Mucosa of rectum (tissue), 2 donors: ENCODE measurements around the gene ENGASE.

ENCODE experiments used
- H3K27ac ChIP-seq, 2 donors: one replicate each; pipeline ENCODE4 v1.7.0; 2013; ENCODE audit warnings: inconsistent platforms in 2 of 2, low read depth in 2 of 2, low read length in 2 of 2
- H3K27me3 ChIP-seq, 2 donors: one replicate each; pipeline ENCODE4 v1.7.0; 2013; ENCODE audit warnings: low read length in 2 of 2; ENCODE audit not compliant: control insufficient read depth in 2 of 2, insufficient read depth in 2 of 2
- H3K36me3 ChIP-seq, 2 donors: one replicate each; pipeline ENCODE4 v1.7.0; 2013; ENCODE audit warnings: low read length in 2 of 2; ENCODE audit not compliant: control insufficient read depth in 2 of 2, insufficient read depth in 2 of 2
- H3K4me1 ChIP-seq, 2 donors: one replicate each; pipeline ENCODE4 v1.7.0; 2013; ENCODE audit warnings: low read length in 2 of 2, mild to moderate bottlenecking in 1 of 2; ENCODE audit not compliant: control insufficient read depth in 2 of 2, insufficient read depth in 2 of 2
- H3K4me3 ChIP-seq, 2 donors: one replicate each; pipeline ENCODE4 v1.7.0; 2013; ENCODE audit warnings: low read length in 2 of 2
- H3K9ac ChIP-seq, 2 donors: one replicate each; pipeline ENCODE4 v1.7.0; 2013; ENCODE audit warnings: low read length in 2 of 2, low read depth in 1 of 2, mild to moderate bottlenecking in 1 of 2
- H3K9me3 ChIP-seq, 2 donors: one replicate each; pipeline ENCODE4 v1.7.0; 2013; ENCODE audit warnings: low read length in 2 of 2; ENCODE audit not compliant: control insufficient read depth in 2 of 2
- donor health status: healthy.
- donor health status: Normal muscosa, but diverticular disease.

Gene ENGASE

GRCh38 chr17:79046197-79046915 is 28.3 kb upstream of the ENGASE start:
- Histone ChIP-seq H3K4me3 (no peak overlapping the region), H3K27ac (no peak overlapping the region), H3K9ac (no peak overlapping the region), H3K4me1 (peaks cover 0 to 3% of the 10 kb centered on the region in 2 donors), H3K36me3 (no peaks in the 10 kb centered on the region), H3K9me3 (no peaks in the 10 kb centered on the region), H3K27me3 (no peaks in the 10 kb centered on the region)

DNA sequence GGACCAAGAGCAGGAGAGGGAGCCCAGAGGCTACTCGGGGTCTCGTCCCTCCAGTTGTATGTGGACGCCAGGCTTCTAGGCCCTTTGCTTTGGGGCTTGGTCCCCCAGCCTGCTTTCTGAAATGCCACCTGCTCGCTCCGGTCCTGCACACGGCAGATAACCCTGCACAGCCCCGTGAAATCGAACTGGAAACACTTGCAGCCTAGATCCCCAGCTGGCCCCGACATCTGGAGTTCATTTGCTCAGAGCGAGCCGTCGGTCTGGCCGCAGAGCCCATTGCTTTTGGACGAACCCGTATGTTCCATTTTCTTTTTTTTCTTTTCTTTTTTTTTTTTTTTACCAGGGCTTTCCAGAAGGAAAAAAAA is 27.7 kb upstream of the ENGASE start:
- Histone ChIP-seq H3K27ac (no peak overlapping the region), H3K4me1 (peaks cover 0 to 3% of the 10 kb centered on the region in 2 donors), H3K36me3 (no peaks in the 10 kb centered on the region), H3K27me3 (no peaks in the 10 kb centered on the region), H3K9me3 (no peaks in the 10 kb centered on the region), H3K9ac (no peak overlapping the region), H3K4me3 (no peak overlapping the region)

GRCh38 chr17:79047291-79047920 is 27.2 kb upstream of the ENGASE start:
- H3K27me3 ChIP-seq = no peaks in the 10 kb centered on the region
- H3K27ac ChIP-seq = no peak overlapping the region
- no peak overlapping the region for H3K9ac ChIP-seq
- H3K9me3 ChIP-seq = no peaks in the 10 kb centered on the region
- no peak overlapping the region for H3K4me3 ChIP-seq
- peaks cover 0 to under 1% of the 10 kb centered on the region in 2 donors for H3K4me1 ChIP-seq
- no peaks in the 10 kb centered on the region for H3K36me3 ChIP-seq

DNA sequence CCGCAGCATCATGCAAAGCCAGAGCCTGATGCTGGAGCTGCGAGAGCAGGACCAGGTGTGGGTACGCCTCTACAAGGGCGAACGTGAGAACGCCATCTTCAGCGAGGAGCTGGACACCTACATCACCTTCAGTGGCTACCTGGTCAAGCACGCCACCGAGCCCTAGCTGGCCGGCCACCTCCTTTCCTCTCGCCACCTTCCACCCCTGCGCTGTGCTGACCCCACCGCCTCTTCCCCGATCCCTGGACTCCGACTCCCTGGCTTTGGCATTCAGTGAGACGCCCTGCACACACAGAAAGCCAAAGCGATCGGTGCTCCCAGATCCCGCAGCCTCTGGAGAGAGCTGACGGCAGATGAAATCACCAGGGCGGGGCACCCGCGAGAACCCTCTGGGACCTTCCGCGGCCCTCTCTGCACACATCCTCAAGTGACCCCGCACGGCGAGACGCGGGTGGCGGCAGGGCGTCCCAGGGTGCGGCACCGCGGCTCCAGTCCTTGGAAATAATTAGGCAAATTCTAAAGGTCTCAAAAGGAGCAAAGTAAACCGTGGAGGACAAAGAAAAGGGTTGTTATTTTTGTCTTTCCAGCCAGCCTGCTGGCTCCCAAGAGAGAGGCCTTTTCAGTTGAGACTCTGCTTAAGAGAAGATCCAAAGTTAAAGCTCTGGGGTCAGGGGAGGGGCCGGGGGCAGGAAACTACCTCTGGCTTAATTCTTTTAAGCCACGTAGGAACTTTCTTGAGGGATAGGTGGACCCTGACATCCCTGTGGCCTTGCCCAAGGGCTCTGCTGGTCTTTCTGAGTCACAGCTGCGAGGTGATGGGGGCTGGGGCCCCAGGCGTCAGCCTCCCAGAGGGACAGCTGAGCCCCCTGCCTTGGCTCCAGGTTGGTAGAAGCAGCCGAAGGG is 26.4 kb upstream of the ENGASE start:
- H3K9me3 ChIP-seq = no peaks in the 10 kb centered on the region
- H3K27me3 ChIP-seq = no peaks in the 10 kb centered on the region
- no peak overlapping the region for H3K9ac ChIP-seq
- H3K36me3 ChIP-seq = no peaks in the 10 kb centered on the region
- H3K4me3 ChIP-seq = no peak overlapping the region
- no peaks in the 10 kb centered on the region for H3K4me1 ChIP-seq
- H3K27ac ChIP-seq = no peak overlapping the region

- Histone ChIP-seq H3K36me3 (no peaks in the 10 kb centered on the region), H3K9me3 (no peaks in the 10 kb centered on the region), H3K27ac (no peak overlapping the region), H3K27me3 (no peaks in the 10 kb centered on the region), H3K4me1 (no peaks in the 10 kb centered on the region), H3K4me3 (no peak overlapping the region), H3K9ac (no peak overlapping the region)
Measured at GRCh38 chr17:79048826-79049755, 25.5 kb upstream of the ENGASE start.

GRCh38 chr17:79049821-79050220 is 24.8 kb upstream of the ENGASE start:
- Histone ChIP-seq H3K4me1 (no peaks in the 10 kb centered on the region), H3K27ac (no peak overlapping the region), H3K36me3 (no peaks in the 10 kb centered on the region)

GRCh38 chr17:79050551-79050950 is 24.1 kb upstream of the ENGASE start:
- H3K9ac ChIP-seq = no peak overlapping the region
- no peaks in the 10 kb centered on the region for H3K36me3 ChIP-seq
- no peaks in the 10 kb centered on the region for H3K9me3 ChIP-seq
- H3K4me3 ChIP-seq = no peak overlapping the region
- H3K27ac ChIP-seq = no peak overlapping the region
- H3K27me3 ChIP-seq = no peaks in the 10 kb centered on the region
- H3K4me1 ChIP-seq = no peaks in the 10 kb centered on the region

More at GRCh38 chr17:79049821-79050220, 24.8 kb upstream of the ENGASE start:
- no peaks in the 10 kb centered on the region for H3K9me3 ChIP-seq
- no peak overlapping the region for H3K9ac ChIP-seq
- H3K4me3 ChIP-seq = no peak overlapping the region
- no peaks in the 10 kb centered on the region for H3K27me3 ChIP-seq

DNA sequence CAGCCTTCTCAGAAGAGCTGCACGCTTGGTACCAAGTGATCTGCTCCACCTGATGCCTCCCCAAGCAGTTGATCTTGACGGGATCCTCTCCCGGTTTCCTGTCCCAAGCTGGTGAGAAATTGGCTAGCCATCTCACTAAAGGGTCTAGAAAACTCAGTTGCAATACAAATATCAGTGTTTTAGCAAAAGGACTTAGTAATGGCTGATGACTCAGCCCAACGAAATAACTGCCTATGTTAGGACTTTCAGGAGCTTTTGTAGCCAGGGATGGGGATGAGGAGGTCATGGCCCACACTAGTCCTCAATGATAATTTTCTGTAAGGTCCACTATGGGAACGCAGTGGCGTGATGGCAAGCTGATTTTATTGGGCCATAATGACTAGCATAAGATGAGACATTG is 23.3 kb upstream of the ENGASE start:
- Histone ChIP-seq H3K36me3 (no peaks in the 10 kb centered on the region), H3K9ac (no peak overlapping the region), H3K27ac (no peak overlapping the region), H3K9me3 (no peaks in the 10 kb centered on the region), H3K27me3 (no peaks in the 10 kb centered on the region), H3K4me1 (no peaks in the 10 kb centered on the region), H3K4me3 (no peak overlapping the region)

GRCh38 chr17:79052131-79052530 is 22.5 kb upstream of the ENGASE start:
- no peaks in the 10 kb centered on the region for H3K4me1 ChIP-seq
- no peak overlapping the region for H3K4me3 ChIP-seq
- H3K9ac ChIP-seq = no peak overlapping the region
- no peak overlapping the region for H3K27ac ChIP-seq
- H3K27me3 ChIP-seq = no peaks in the 10 kb centered on the region
- H3K36me3 ChIP-seq = no peaks in the 10 kb centered on the region
- H3K9me3 ChIP-seq = no peaks in the 10 kb centered on the region
